PC-3 (cell line): ENCODE measurements around the gene ITSN1. TPM values are rescaled to one million over a fixed set of nuclear protein-coding genes. Genes with fewer than 3 reads are reported as not detected.

ENCODE experiments used
- ATAC-seq: fragments of 200-7000 bp; cut with Tn5 transposase; 2 replicates; pipeline ENCODE4 v1.9.1; 2020; ENCODE audit warnings: mild to moderate bottlenecking, moderate library complexity
- BruUV-seq: library from RNA; stranded (reverse); fragments of 400-500 nt; replicated peaks from 2 replicates; lab custom pipeline; 2021; lab: Mats Ljungman, UMichigan
- CTCF ChIA-PET: fragments of 300-600 bp; sonication (Branson Sonifier 250); formaldehyde crosslinking; loops from one replicate; lab custom pipeline; 2022; ENCODE audit warnings: antibody characterized with exemption; lab: Charles Lee
- POLR2A ChIA-PET: fragments of 300-600 bp; sonication (Branson Sonifier 250); formaldehyde crosslinking; loops from one replicate; lab custom pipeline; 2022; ENCODE audit warnings: antibody characterized with exemption; ENCODE audit not compliant: unreplicated experiment; lab: Charles Lee
- DNase-seq: peaks from one replicate; pipeline ENCODE4 v3.0.0-alpha.2; 2015
- H2AFZ ChIP-seq: fragments of 300-600 bp; sonication (generic); 2 replicates; pipeline ENCODE4 v1.6.0; 2016; ENCODE audit warnings: antibody characterized with exemption, low read length
- H3F3A ChIP-seq: fragments of 300-600 bp; sonication (generic); one replicate; pipeline ENCODE4 v1.6.0; 2017; ENCODE audit warnings: antibody characterized with exemption, low read length, control low read depth, mild to moderate bottlenecking; ENCODE audit not compliant: unreplicated experiment
- H3K27ac ChIP-seq: fragments of 300-600 bp; sonication (generic); 2 replicates; pipeline ENCODE4 v1.5.1; 2016; ENCODE audit warnings: mild to moderate bottlenecking, low read length
- H3K27me3 ChIP-seq: fragments of 300-600 bp; sonication (generic); 2 replicates; pipeline ENCODE4 v1.6.1; 2016; ENCODE audit warnings: low read length, mixed read lengths
- H3K36me3 ChIP-seq: fragments of 300-600 bp; sonication (generic); 2 replicates; pipeline ENCODE4 v1.6.1; 2016; ENCODE audit warnings: low read depth, mixed run types, low read length, mixed read lengths
- H3K4me1 ChIP-seq: fragments of 300-600 bp; sonication (generic); 2 replicates; pipeline ENCODE4 v1.5.1; 2016; ENCODE audit warnings: low read length; ENCODE audit not compliant: insufficient read depth
- H3K4me2 ChIP-seq: fragments of 300-600 bp; sonication (generic); 2 replicates; pipeline ENCODE4 v1.6.0; 2016; ENCODE audit warnings: low read length
- H3K4me3 ChIP-seq: fragments of 300-600 bp; sonication (generic); 2 replicates; pipeline ENCODE4 v1.5.1; 2016; ENCODE audit warnings: mild to moderate bottlenecking, low read length, mixed read lengths
- H3K79me2 ChIP-seq: fragments of 300-600 bp; sonication (generic); 2 replicates; pipeline ENCODE4 v1.6.1; 2017; ENCODE audit warnings: low read length, mixed read lengths
- H3K9ac ChIP-seq: fragments of 300-600 bp; sonication (generic); 2 replicates; pipeline ENCODE4 v1.6.0; 2016; ENCODE audit warnings: mild to moderate bottlenecking, low read length
- H3K9me2 ChIP-seq: fragments of 300-600 bp; sonication (generic); replicated peaks from 2 replicates; pipeline ENCODE4 v1.6.1; 2016; ENCODE audit warnings: mixed run types, low read length, mixed read lengths
- H3K9me3 ChIP-seq: fragments of 300-600 bp; sonication (generic); 2 replicates; pipeline ENCODE4 v1.6.1; 2016; ENCODE audit warnings: low read length, mixed read lengths
- H4K20me1 ChIP-seq: fragments of 300-600 bp; sonication (generic); 2 replicates; pipeline ENCODE4 v1.6.1; 2016; ENCODE audit warnings: low read length, mixed read lengths
- CTCF ChIP-seq: fragments of 300-600 bp; sonication (generic); conservative IDR thresholded peaks from 2 replicates; pipeline ENCODE4 v1.5.1; 2017; ENCODE audit warnings: antibody characterized with exemption, low read depth, mild to moderate bottlenecking, low read length
- EZH2 ChIP-seq: fragments of 300-600 bp; sonication (generic); IDR thresholded peaks from one replicate; pipeline ENCODE4 v1.6.1; 2017; ENCODE audit warnings: antibody characterized with exemption, mild to moderate bottlenecking, low read length; ENCODE audit not compliant: unreplicated experiment
- EZH2phosphoT487 ChIP-seq: fragments of 300-600 bp; sonication (generic); IDR thresholded peaks from 2 replicates; pipeline ENCODE4 v1.6.1; 2018; ENCODE audit warnings: mild to moderate bottlenecking, antibody characterized with exemption, low read length, borderline replicate concordance
- intact Hi-C: fragments of 100-400 bp; cut with micrococcal nuclease; formaldehyde crosslinking; loops from 2 replicates; pipeline ENCODE4 v1.9.0; 2023
- total RNA-seq: library from RNA; depleted of rRNA; stranded (reverse); fragments of >200 nt; gene quantifications from 2 replicates; pipeline ENCODE4 v1.2.3, GENCODE V29; 2014

The ITSN1 gene
- total RNA-seq, 1 experiment from 2014 or later = 45.6 TPM

GRCh38 chr21:33643658-33644311 lies 1.5 kb downstream of the ITSN1 start:
- H3K9me2 ChIP-seq = no peaks in the 10 kb centered on the region
- peak overlapping the region; percentile 91 for H3K4me3 ChIP-seq
- ATAC-seq = no peak
- peak; percentile 22 for DNase-seq
- H3K27me3 ChIP-seq = no peaks in the 10 kb centered on the region
- no peaks in the 10 kb centered on the region for H3K36me3 ChIP-seq
- H3F3A ChIP-seq = no peaks in the 10 kb centered on the region
- ChIA-PET CTCF (interaction anchor here (0.7 kb wide), 1 partner anchor 38 kb away, joined by 4 read pairs; no protein-coding TSS in a partner anchor), POLR2A (no interaction called here)
- TSS peak; percentile 60 for BruUV-seq
- H3K4me2 ChIP-seq = peak overlapping the region; percentile 97
- H4K20me1 ChIP-seq = no peaks in the 10 kb centered on the region
- H3K9ac ChIP-seq = peak overlapping the region; percentile 59
- H3K9me3 ChIP-seq = no peaks in the 10 kb centered on the region
- H2AFZ ChIP-seq = peak overlapping the region; percentile 79
- TF ChIP-seq EZH2 = no peak
- TF ChIP-seq EZH2phosphoT487 = no peak
- no peak for TF ChIP-seq CTCF
- H3K4me1 ChIP-seq = peaks cover 26% of the 10 kb centered on the region
- intact Hi-C loops = loop anchor here (2.0 kb wide), 2 partner anchors 35 to 117 kb away; no protein-coding TSS in a partner anchor
- H3K27ac ChIP-seq = 0 out of 2 replicates have a peak overlapping the region, but pooled peaks have one; percentile 3
- peaks cover 83% of the 10 kb centered on the region for H3K79me2 ChIP-seq

- Histone ChIP-seq H3K4me1 (peaks cover 26% of the 10 kb centered on the region), H3K9me2 (no peaks in the 10 kb centered on the region), H3K27me3 (no peaks in the 10 kb centered on the region), H4K20me1 (no peaks in the 10 kb centered on the region), H3K79me2 (peaks cover 83% of the 10 kb centered on the region), H2AFZ (peak overlapping the region; percentile 79), H3F3A (no peaks in the 10 kb centered on the region), H3K27ac (no peak overlapping the region), H3K4me2 (peak overlapping the region; percentile 97), H3K36me3 (no peaks in the 10 kb centered on the region), H3K9me3 (no peaks in the 10 kb centered on the region), H3K4me3 (peak overlapping the region; percentile 91), H3K9ac (peak overlapping the region; percentile 59; the same call in 1 of the 2 replicates)
- intact Hi-C loops = loop anchor here (2.0 kb wide), 1 partner anchor 34 kb away; no protein-coding TSS in a partner anchor
- no TSS peak for BruUV-seq
- peak; percentile 54 for DNase-seq
- ATAC-seq = no peak
- CTCF ChIA-PET = interaction anchor here (0.7 kb wide), 1 partner anchor 39 kb away, joined by 4 read pairs; no protein-coding TSS in a partner anchor
- POLR2A ChIA-PET = no interaction called here
- no peak for TF ChIP-seq EZH2
- TF ChIP-seq EZH2phosphoT487 = no peak
- no peak for TF ChIP-seq CTCF
These were observed 2.2 kb downstream of the ITSN1 start for GRCh38 chr21:33644383-33645074.
